SK-N-SH treated with all-trans-retinoic acid at 6 μM for 48 hours (cell line): Measurements from ENCODE around the gene ZMIZ2.

Source experiments
- BACH2 ChIP-seq: fragments of 250-450 bp; sonication (Bioruptor Pico); IDR thresholded peaks from 2 replicates; pipeline ENCODE4 v1.9.0; 2021; ENCODE audit warnings: mild to moderate bottlenecking, borderline replicate concordance
- CSDC2 ChIP-seq: fragments of 250-450 bp; sonication (Bioruptor Pico); IDR thresholded peaks from 2 replicates; pipeline ENCODE4 v1.5.0; 2020; ENCODE audit warnings: mild to moderate bottlenecking, moderate library complexity
- ESRRG ChIP-seq: fragments of 250-450 bp; sonication (Bioruptor Pico); IDR thresholded peaks from 2 replicates; pipeline ENCODE4 v1.6.1; 2021; ENCODE audit warnings: mild to moderate bottlenecking
- PATZ1 ChIP-seq: fragments of 250-450 bp; sonication (Bioruptor Pico); IDR thresholded peaks from 2 replicates; pipeline ENCODE4 v1.8.0; 2020; ENCODE audit warnings: mild to moderate bottlenecking, moderate library complexity, borderline replicate concordance
- PPARA ChIP-seq: fragments of 250-450 bp; sonication (Bioruptor Pico); IDR thresholded peaks from 2 replicates; pipeline ENCODE4 v1.5.0; 2020; ENCODE audit warnings: mild to moderate bottlenecking, borderline replicate concordance
- SNAI2 ChIP-seq: fragments of 250-450 bp; sonication (Bioruptor Pico); IDR thresholded peaks from 2 replicates; pipeline ENCODE4 v1.5.0; 2020; ENCODE audit warnings: mild to moderate bottlenecking, moderate library complexity
- ZFP3 ChIP-seq: fragments of 250-450 bp; sonication (Bioruptor Pico); IDR thresholded peaks from 2 replicates; pipeline ENCODE4 v1.5.0; 2020; ENCODE audit warnings: mild to moderate bottlenecking, moderate library complexity
- TF ChIP-seq, protein P1 (sequence below): fragments of 250-450 bp; sonication (Bioruptor Pico); IDR thresholded peaks from 2 replicates; pipeline ENCODE4 v1.5.1; 2021; ENCODE audit warnings: mild to moderate bottlenecking, moderate library complexity
- TF ChIP-seq, protein P2 (sequence below): fragments of 250-450 bp; sonication (Bioruptor Pico); IDR thresholded peaks from 2 replicates; pipeline ENCODE4 v1.5.1; 2020; ENCODE audit warnings: low read depth, mild to moderate bottlenecking, moderate library complexity

- TF ChIP-seq ESRRG (CRISPR knock-in tag) (no peak), BACH2 (CRISPR knock-in tag) (no peak), PATZ1 (CRISPR knock-in tag) (no peak), SNAI2 (CRISPR knock-in tag) (no peak), CSDC2 (CRISPR knock-in tag) (no peak), PPARA (CRISPR knock-in tag) (no peak), ZFP3 (CRISPR knock-in tag) (no peak)
- TF ChIP-seq, protein P1, sequence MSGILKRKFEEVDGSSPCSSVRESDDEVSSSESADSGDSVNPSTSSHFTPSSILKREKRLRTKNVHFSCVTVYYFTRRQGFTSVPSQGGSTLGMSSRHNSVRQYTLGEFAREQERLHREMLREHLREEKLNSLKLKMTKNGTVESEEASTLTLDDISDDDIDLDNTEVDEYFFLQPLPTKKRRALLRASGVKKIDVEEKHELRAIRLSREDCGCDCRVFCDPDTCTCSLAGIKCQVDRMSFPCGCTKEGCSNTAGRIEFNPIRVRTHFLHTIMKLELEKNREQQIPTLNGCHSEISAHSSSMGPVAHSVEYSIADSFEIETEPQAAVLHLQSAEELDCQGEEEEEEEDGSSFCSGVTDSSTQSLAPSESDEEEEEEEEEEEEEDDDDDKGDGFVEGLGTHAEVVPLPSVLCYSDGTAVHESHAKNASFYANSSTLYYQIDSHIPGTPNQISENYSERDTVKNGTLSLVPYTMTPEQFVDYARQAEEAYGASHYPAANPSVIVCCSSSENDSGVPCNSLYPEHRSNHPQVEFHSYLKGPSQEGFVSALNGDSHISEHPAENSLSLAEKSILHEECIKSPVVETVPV (CRISPR knock-in tag) = no peak
- TF ChIP-seq, protein P2, sequence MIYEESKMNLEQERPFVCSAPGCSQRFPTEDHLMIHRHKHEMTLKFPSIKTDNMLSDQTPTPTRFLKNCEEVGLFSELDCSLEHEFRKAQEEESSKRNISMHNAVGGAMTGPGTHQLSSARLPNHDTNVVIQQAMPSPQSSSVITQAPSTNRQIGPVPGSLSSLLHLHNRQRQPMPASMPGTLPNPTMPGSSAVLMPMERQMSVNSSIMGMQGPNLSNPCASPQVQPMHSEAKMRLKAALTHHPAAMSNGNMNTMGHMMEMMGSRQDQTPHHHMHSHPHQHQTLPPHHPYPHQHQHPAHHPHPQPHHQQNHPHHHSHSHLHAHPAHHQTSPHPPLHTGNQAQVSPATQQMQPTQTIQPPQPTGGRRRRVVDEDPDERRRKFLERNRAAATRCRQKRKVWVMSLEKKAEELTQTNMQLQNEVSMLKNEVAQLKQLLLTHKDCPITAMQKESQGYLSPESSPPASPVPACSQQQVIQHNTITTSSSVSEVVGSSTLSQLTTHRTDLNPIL (CRISPR knock-in tag) = no peak
Observed at GRCh38 chr7:44720301-44720700, 28.3 kb upstream of the ZMIZ2 start.
